HEK293T (cell line): ENCODE data around the gene S100A3.

Experiments used
- CTCF ChIA-PET: fragments of 350-600 bp; formaldehyde crosslinking; extraction: SDS; loops from one replicate; lab custom pipeline; 2021; ENCODE audit warnings: antibody characterized with exemption, inconsistent platforms; lab: Yijun Ruan, JAX
- POLR2A ChIA-PET: fragments of 350-600 bp; formaldehyde crosslinking; extraction: SDS; loops from one replicate; lab custom pipeline; 2020; ENCODE audit warnings: antibody characterized with exemption, inconsistent platforms; lab: Yijun Ruan, JAX
- DNase-seq: peaks from one replicate; pipeline ENCODE4 v3.0.0; 2012; ENCODE audit warnings: mixed read lengths; ENCODE audit errors: extremely low spot score
- ARNT ChIP-seq: fragments of 450-650 bp; IDR thresholded peaks from 2 replicates; pipeline ENCODE4 v1.6.1; 2017; ENCODE audit warnings: mild to moderate bottlenecking
- BHLHE40 ChIP-seq: fragments of 450-650 bp; IDR thresholded peaks from 2 replicates; pipeline ENCODE4 v1.6.1; 2016; ENCODE audit warnings: mild to moderate bottlenecking, moderate library complexity, borderline replicate concordance
- CTBP1 ChIP-seq: fragments of 450-650 bp; IDR thresholded peaks from 2 replicates; pipeline ENCODE4 v1.6.1; 2016; ENCODE audit warnings: borderline replicate concordance
- ELF4 ChIP-seq: fragments of 450-650 bp; IDR thresholded peaks from 2 replicates; pipeline ENCODE4 v1.6.1; 2017; ENCODE audit warnings: antibody characterized with exemption
- FOXA1 ChIP-seq: fragments of 450-650 bp; IDR thresholded peaks from 2 replicates; pipeline ENCODE4 v1.6.1; 2016; ENCODE audit warnings: mild to moderate bottlenecking
- FOXK2 ChIP-seq: fragments of 450-650 bp; IDR thresholded peaks from 2 replicates; pipeline ENCODE4 v1.6.1; 2016; ENCODE audit warnings: mild to moderate bottlenecking
- FOXM1 ChIP-seq: fragments of 450-650 bp; IDR thresholded peaks from 2 replicates; pipeline ENCODE4 v1.6.1; 2017; ENCODE audit warnings: mild to moderate bottlenecking, borderline replicate concordance
- HDGF ChIP-seq: fragments of 450-650 bp; IDR thresholded peaks from 2 replicates; pipeline ENCODE4 v1.6.1; 2017; ENCODE audit warnings: antibody characterized with exemption, borderline replicate concordance
- L3MBTL2 ChIP-seq: fragments of 450-650 bp; conservative IDR thresholded peaks from 2 replicates; pipeline ENCODE4 v1.6.1; 2016; ENCODE audit warnings: mild to moderate bottlenecking
- LEF1 ChIP-seq: fragments of 450-650 bp; IDR thresholded peaks from 2 replicates; pipeline ENCODE4 v1.6.1; 2017; ENCODE audit warnings: mild to moderate bottlenecking, borderline replicate concordance
- NFRKB ChIP-seq: fragments of 450-650 bp; IDR thresholded peaks from 2 replicates; pipeline ENCODE4 v1.6.1; 2016; ENCODE audit warnings: mild to moderate bottlenecking, moderate library complexity
- PKNOX1 ChIP-seq: fragments of 450-650 bp; IDR thresholded peaks from 2 replicates; pipeline ENCODE4 v1.6.1; 2016
- SP1 ChIP-seq: fragments of 450-650 bp; IDR thresholded peaks from 2 replicates; pipeline ENCODE4 v1.6.1; 2017
- SUZ12 ChIP-seq: fragments of 450-650 bp; IDR thresholded peaks from 2 replicates; pipeline ENCODE4 v1.6.1; 2016; ENCODE audit warnings: mild to moderate bottlenecking
- TARDBP ChIP-seq: fragments of 450-650 bp; IDR thresholded peaks from 2 replicates; pipeline ENCODE4 v1.6.1; 2016
- ZNF384 ChIP-seq: fragments of 450-650 bp; IDR thresholded peaks from 2 replicates; pipeline ENCODE4 v1.6.1; 2016

The S100A3 gene

DNA sequence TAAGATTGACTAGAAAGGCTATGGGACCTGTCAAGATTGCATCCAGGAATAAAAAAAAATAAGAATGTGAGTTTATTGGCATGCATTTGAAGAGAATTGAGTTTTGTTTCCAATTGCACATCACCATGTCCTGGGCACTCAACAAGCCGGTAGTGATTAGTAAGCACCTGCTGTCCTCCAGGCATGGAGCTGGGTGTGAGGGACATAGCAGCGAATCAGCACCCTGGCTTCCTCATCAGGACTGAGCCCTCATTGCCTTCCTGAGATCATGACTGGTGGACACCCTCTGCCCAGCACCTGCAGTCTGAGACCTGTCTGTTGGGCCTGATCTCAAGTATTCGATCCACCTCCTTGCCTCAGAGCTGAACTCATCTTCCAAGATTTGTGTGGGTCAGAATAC lies 40.0 kb downstream of the S100A3 start:
- POLR2A ChIA-PET, result interaction anchor here (1.1 kb wide), 1 partner anchor 59 kb away, joined by 5 read pairs; no protein-coding TSS in a partner anchor
- DNase-seq, result no peak
- no peak for TF ChIP-seq FOXK2
- TF ChIP-seq L3MBTL2, result no peak
- no peak for TF ChIP-seq ARNT
- TF ChIP-seq FOXA1, result no peak
- TF ChIP-seq NFRKB, result no peak
- no peak for TF ChIP-seq SUZ12
- no peak for TF ChIP-seq LEF1
- TF ChIP-seq HDGF, result no peak
- TF ChIP-seq CTBP1, result no peak
- TF ChIP-seq ZNF384, result no peak
- CTCF ChIA-PET, result interaction anchor here (0.6 kb wide), 1 partner anchor 63 kb away, joined by 3 read pairs; no protein-coding TSS in a partner anchor

- no peak for DNase-seq
- ChIA-PET CTCF (interaction anchor here (0.6 kb wide), 1 partner anchor 478 kb away, joined by 3 read pairs; the partner anchor contains the start of gene RAB13), POLR2A (interaction anchor here (0.9 to 1.6 kb wide), 3 partner anchors 60 to 126 kb away, joined by 3 to 5 read pairs (median 5); partner anchors contain the start of genes CHTOP and S100A13)
- TF ChIP-seq PKNOX1 (no peak), ZNF384 (no peak), SP1 (no peak), BHLHE40 (no peak)
Observed at GRCh38 chr1:153507926-153508583, 41.0 kb downstream of the S100A3 start.

- TF ChIP-seq SUZ12 (no peak), L3MBTL2 (no peak)
- ChIA-PET POLR2A (interaction anchor here (1.6 kb wide), 1 partner anchor 127 kb away, joined by 5 read pairs; the partner anchor contains the start of gene CHTOP), CTCF (no interaction called here)
- no peak for DNase-seq
Observed at GRCh38 chr1:153506831-153507413, 42.1 kb downstream of the S100A3 start.

GRCh38 chr1:153506386-153506785 lies 42.7 kb downstream of the S100A3 start:
- ChIA-PET CTCF (no interaction called here), POLR2A (no interaction called here)
- DNase-seq, result no peak
- no peak for TF ChIP-seq ELF4
- TF ChIP-seq ZNF384, result no peak
- no peak for TF ChIP-seq HDGF
- TF ChIP-seq ARNT, result no peak
- no peak for TF ChIP-seq FOXK2
- no peak for TF ChIP-seq SP1
- TF ChIP-seq SUZ12, result no peak
- TF ChIP-seq NFRKB, result no peak
- TF ChIP-seq BHLHE40, result no peak
- no peak for TF ChIP-seq TARDBP
- TF ChIP-seq FOXM1, result no peak
- no peak for TF ChIP-seq CTBP1
- no peak for TF ChIP-seq FOXA1

DNA sequence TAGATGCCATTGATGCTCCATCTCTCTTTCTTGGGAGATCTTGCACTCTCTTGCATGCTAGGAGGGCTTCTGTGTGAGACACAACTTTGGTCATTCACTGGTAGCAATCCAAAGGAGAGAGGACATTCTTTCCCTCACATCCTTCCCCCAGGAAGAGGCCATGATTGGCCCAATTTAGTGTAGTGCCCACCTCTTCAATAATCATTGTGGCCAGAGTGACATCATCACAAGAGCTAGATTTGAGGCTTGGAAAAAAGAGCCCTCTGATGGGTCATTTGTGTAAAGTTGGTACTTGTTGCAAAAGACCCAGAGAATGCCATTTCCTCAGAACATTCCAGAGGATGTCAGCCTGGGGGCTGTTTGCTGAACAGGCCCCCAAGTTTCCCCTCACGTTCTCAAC lies 43.5 kb downstream of the S100A3 start:
- CTCF ChIA-PET, result no interaction called here
- POLR2A ChIA-PET, result no interaction called here

GRCh38 chr1:153503766-153504165 lies 45.3 kb downstream of the S100A3 start:
- POLR2A ChIA-PET, result no interaction called here
- CTCF ChIA-PET, result no interaction called here
- DNase-seq, result no peak
- TF ChIP-seq SP1 (no peak), FOXA1 (no peak), TARDBP (no peak), CTBP1 (no peak), LEF1 (no peak), FOXK2 (no peak), L3MBTL2 (no peak), HDGF (no peak), BHLHE40 (no peak), NFRKB (no peak), ARNT (no peak), ZNF384 (no peak), ELF4 (no peak), SUZ12 (no peak)

More for the DNA sequence above, 43.5 kb downstream of the S100A3 start:
- TF ChIP-seq NFRKB (no peak), ARNT (no peak), HDGF (no peak), TARDBP (no peak), BHLHE40 (no peak), LEF1 (no peak), PKNOX1 (no peak), FOXA1 (no peak), FOXK2 (no peak), ELF4 (no peak), SUZ12 (no peak), FOXM1 (no peak), ZNF384 (no peak), L3MBTL2 (no peak), CTBP1 (no peak)
- DNase-seq, result no peak

- DNase-seq, result no peak
- POLR2A ChIA-PET, result no interaction called here
Observed at GRCh38 chr1:153498746-153499145, 50.3 kb downstream of the S100A3 start.

More at GRCh38 chr1:153498746-153499145, 50.3 kb downstream of the S100A3 start:
- CTCF ChIA-PET, result interaction anchor here (0.7 to 2.4 kb wide), 2 partner anchors 143 to 145 kb away, joined by 4 to 9 read pairs; no protein-coding TSS in a partner anchor
- TF ChIP-seq TARDBP, result no peak
- TF ChIP-seq ARNT, result no peak
- no peak for TF ChIP-seq ZNF384
- no peak for TF ChIP-seq NFRKB
- TF ChIP-seq CTBP1, result no peak
